Ishikawa (cell line): ENCODE data around the gene BCL3.

Source experiments
- CREB1 ChIP-seq: IDR thresholded peaks from 2 replicates; pipeline ENCODE4 v1.6.1; 2012; ENCODE audit warnings: low read depth
- EGR1 ChIP-seq: IDR thresholded peaks from 2 replicates; pipeline ENCODE4 v1.6.1; 2012
- EP300 ChIP-seq: IDR thresholded peaks from 2 replicates; pipeline ENCODE4 v1.6.1; 2012; ENCODE audit warnings: borderline replicate concordance
- FOXM1 ChIP-seq: IDR thresholded peaks from 2 replicates; pipeline ENCODE4 v1.6.1; 2012; ENCODE audit warnings: low read depth, borderline replicate concordance
- NFIC ChIP-seq: IDR thresholded peaks from 2 replicates; pipeline ENCODE4 v1.6.1; 2012
- RAD21 ChIP-seq: IDR thresholded peaks from 2 replicates; pipeline ENCODE4 v1.6.1; 2012; ENCODE audit warnings: low read depth
- TAF1 ChIP-seq: IDR thresholded peaks from 2 replicates; pipeline ENCODE4 v1.6.1; 2012; ENCODE audit warnings: low read depth, mild to moderate bottlenecking
- TCF12 ChIP-seq: IDR thresholded peaks from 2 replicates; pipeline ENCODE4 v1.6.1; 2012; ENCODE audit warnings: low read depth
- YY1 ChIP-seq: IDR thresholded peaks from 2 replicates; pipeline ENCODE4 v1.6.1; 2012; ENCODE audit warnings: low read depth
- ZBTB7A ChIP-seq: IDR thresholded peaks from 2 replicates; pipeline ENCODE4 v1.6.1; 2012; ENCODE audit warnings: low read depth
- TF ChIP-seq, protein P1 (sequence below): IDR thresholded peaks from 2 replicates; pipeline ENCODE4 v1.6.1; 2012
- TF ChIP-seq, protein P2 (sequence below): IDR thresholded peaks from 2 replicates; pipeline ENCODE4 v1.6.1; 2012
- TF ChIP-seq, protein P3 (sequence below): IDR thresholded peaks from 2 replicates; pipeline ENCODE4 v1.6.1; 2012; ENCODE audit warnings: low read depth, mild to moderate bottlenecking

DNA sequence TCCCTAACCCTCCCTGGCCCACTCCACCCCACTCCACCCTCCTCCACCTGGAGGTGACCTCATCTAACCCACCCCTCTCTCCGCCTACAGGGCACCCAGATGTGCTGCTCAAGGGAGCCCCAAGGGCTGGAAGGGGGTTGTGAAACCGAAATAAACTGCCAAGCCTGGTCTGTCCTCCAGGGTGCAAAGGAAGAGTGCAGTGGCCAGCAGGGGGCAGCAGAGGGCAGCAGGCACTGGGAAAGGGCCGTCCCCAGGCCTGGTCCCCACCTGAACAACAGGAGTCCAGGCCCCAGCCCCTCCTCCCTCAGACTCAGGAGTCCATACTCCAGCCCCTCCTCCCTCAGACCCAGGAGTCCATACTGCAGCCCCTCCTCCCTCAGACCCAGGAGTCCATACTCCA is 52.0 kb downstream of the BCL3 start:
- TF ChIP-seq CREB1: no peak
- TF ChIP-seq, protein P1, sequence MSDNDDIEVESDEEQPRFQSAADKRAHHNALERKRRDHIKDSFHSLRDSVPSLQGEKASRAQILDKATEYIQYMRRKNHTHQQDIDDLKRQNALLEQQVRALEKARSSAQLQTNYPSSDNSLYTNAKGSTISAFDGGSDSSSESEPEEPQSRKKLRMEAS: no peak
- TF ChIP-seq YY1: no peak
- TF ChIP-seq EP300: no peak
- peak; percentile 94 for TF ChIP-seq RAD21
- TF ChIP-seq TAF1: no peak
- no peak for TF ChIP-seq FOXM1
- TF ChIP-seq NFIC: no peak
- TF ChIP-seq, protein P2, sequence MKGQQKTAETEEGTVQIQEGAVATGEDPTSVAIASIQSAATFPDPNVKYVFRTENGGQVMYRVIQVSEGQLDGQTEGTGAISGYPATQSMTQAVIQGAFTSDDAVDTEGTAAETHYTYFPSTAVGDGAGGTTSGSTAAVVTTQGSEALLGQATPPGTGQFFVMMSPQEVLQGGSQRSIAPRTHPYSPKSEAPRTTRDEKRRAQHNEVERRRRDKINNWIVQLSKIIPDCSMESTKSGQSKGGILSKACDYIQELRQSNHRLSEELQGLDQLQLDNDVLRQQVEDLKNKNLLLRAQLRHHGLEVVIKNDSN: no peak
- TF ChIP-seq, protein P3, sequence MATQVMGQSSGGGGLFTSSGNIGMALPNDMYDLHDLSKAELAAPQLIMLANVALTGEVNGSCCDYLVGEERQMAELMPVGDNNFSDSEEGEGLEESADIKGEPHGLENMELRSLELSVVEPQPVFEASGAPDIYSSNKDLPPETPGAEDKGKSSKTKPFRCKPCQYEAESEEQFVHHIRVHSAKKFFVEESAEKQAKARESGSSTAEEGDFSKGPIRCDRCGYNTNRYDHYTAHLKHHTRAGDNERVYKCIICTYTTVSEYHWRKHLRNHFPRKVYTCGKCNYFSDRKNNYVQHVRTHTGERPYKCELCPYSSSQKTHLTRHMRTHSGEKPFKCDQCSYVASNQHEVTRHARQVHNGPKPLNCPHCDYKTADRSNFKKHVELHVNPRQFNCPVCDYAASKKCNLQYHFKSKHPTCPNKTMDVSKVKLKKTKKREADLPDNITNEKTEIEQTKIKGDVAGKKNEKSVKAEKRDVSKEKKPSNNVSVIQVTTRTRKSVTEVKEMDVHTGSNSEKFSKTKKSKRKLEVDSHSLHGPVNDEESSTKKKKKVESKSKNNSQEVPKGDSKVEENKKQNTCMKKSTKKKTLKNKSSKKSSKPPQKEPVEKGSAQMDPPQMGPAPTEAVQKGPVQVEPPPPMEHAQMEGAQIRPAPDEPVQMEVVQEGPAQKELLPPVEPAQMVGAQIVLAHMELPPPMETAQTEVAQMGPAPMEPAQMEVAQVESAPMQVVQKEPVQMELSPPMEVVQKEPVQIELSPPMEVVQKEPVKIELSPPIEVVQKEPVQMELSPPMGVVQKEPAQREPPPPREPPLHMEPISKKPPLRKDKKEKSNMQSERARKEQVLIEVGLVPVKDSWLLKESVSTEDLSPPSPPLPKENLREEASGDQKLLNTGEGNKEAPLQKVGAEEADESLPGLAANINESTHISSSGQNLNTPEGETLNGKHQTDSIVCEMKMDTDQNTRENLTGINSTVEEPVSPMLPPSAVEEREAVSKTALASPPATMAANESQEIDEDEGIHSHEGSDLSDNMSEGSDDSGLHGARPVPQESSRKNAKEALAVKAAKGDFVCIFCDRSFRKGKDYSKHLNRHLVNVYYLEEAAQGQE: no peak
- no peak for TF ChIP-seq EGR1
- no peak for TF ChIP-seq TCF12
- TF ChIP-seq ZBTB7A: no peak
